Ectodermal cell (in vitro differentiated cells): ENCODE results near the gene KAZN.

ENCODE experiments used
- H3K27ac ChIP-seq: 2 replicates; pipeline ENCODE4 v1.7.0; 2013; ENCODE audit warnings: mild to moderate bottlenecking, low read depth, low read length; ENCODE audit not compliant: insufficient read depth, poor library complexity, severe bottlenecking
- H3K27me3 ChIP-seq: 2 replicates; pipeline ENCODE4 v1.7.0; 2013; ENCODE audit warnings: mild to moderate bottlenecking, low read length; ENCODE audit not compliant: insufficient read depth, control insufficient read depth, poor library complexity, severe bottlenecking
- H3K36me3 ChIP-seq: one replicate; pipeline ENCODE4 v1.7.0; 2013; ENCODE audit warnings: low read length; ENCODE audit not compliant: control insufficient read depth, insufficient read depth
- H3K4me1 ChIP-seq: one replicate; pipeline ENCODE4 v1.7.0; 2013; ENCODE audit warnings: low read length; ENCODE audit not compliant: control insufficient read depth, insufficient read depth
- H3K4me3 ChIP-seq: 2 replicates; pipeline ENCODE4 v1.7.0; 2013; ENCODE audit warnings: low read depth, low read length, control low read depth; ENCODE audit not compliant: insufficient read depth
- H3K9me3 ChIP-seq: 2 replicates; pipeline ENCODE4 v1.7.0; 2013; ENCODE audit warnings: mild to moderate bottlenecking, low read length, moderate library complexity; ENCODE audit not compliant: control insufficient read depth
- WGBS, 2 experiments: methylation state at CpG; one replicate each; pipeline ENCODE4 v1.1.7; 2013; ENCODE audit warnings: missing lambda C conversion rate in 2 of 2; 5-methylcytosine and 5-hydroxymethylcytosine counted together

KAZN gene

DNA sequence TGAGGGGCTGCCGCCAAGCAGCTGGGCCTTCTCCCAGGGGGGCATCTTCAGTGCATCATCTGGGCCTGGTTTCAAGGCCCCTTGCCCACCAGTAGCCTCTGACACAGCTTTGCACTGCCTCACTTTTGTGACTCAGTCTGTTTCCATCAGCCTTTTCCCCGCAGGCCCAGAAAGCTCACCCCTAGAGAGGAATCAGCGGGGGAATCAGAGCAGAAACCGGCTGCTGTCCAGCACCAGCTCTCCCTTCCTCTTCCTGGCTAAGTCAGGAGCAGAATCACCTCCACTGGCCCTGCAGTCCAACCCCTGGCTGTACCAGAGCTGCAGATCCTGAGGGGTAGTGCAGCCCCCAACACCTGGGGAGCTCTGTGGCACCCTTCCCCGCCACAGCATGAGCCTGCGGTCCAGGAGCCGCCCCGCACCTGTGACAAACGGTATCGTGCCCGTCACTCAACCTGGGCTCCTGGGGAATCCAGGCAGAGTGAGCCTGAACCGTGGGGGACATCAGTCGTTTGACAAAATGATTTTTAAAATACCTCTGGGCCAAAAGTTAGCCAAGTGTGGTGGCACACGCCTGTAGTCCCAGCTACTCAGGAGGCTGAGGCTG lies 471.8 kb downstream of the KAZN start:
- no peaks in the 10 kb centered on the region for H3K27me3 ChIP-seq
- no peaks in the 10 kb centered on the region for H3K9me3 ChIP-seq
- no peak overlapping the region for H3K4me3 ChIP-seq
- no peak overlapping the region for H3K27ac ChIP-seq
- no peaks in the 10 kb centered on the region for H3K36me3 ChIP-seq
- WGBS, 2 experiments: 90 to 92% methylated on average over 14 of the region's 14 CpGs
- no peaks in the 10 kb centered on the region for H3K4me1 ChIP-seq

DNA sequence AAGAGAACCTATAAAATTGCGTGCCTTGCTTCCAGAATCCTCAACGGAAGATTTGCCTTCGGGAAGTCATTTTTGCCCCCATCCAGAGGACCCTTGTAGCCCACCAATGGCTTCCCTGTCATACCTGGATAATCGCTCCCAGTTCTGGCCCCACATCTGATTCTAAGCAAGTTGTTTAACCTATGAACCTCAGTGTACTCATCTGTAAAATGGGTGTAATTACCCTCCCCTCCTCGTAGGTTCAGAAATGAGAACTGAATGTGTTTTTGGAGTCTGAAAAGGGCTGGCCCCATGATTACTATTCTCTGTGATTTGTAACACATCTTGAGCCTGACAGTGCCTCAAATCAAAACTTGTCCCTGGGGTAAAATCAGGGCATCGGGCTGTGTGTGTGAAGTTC lies 473.5 kb downstream of the KAZN start:
- H3K27me3 ChIP-seq: no peaks in the 10 kb centered on the region
- H3K9me3 ChIP-seq: no peaks in the 10 kb centered on the region
- no peak overlapping the region for H3K4me3 ChIP-seq
- no peaks in the 10 kb centered on the region for H3K36me3 ChIP-seq
- H3K4me1 ChIP-seq: no peaks in the 10 kb centered on the region
- WGBS, 2 experiments: 97 to 98% methylated on average over 6 of the region's 6 CpGs
- no peak overlapping the region for H3K27ac ChIP-seq

DNA sequence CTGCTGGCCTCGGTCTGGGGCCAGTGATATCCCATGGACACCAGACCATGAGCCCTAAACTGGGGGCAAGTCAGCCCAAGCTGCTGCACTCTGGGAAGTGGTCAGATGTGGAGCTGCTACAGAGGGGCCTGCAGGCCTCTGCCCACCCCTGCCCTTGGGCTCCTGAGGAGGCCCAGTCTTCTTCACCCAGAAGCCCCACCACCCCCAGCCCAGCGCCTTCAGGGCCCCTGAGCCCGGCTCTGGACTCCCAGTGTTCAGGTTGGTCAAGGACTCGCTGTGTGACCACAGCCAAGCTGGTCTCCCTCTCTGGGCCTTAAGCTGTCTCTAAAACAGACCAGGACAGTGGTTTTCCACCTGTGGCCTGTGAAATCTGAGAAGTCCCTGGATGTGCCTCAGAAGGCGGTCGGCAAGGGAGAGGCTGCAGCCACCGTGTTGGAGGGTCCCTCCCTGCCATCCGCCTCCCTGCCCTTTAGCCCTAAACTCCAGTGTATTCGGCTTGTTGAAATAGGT lies 475.4 kb downstream of the KAZN start:
- Histone ChIP-seq H3K27ac (no peak overlapping the region), H3K27me3 (no peaks in the 10 kb centered on the region), H3K36me3 (no peaks in the 10 kb centered on the region), H3K4me3 (no peak overlapping the region), H3K9me3 (no peaks in the 10 kb centered on the region), H3K4me1 (no peaks in the 10 kb centered on the region)
- WGBS, 2 experiments: 90 to 93% methylated on average over 9 of the region's 9 CpGs

DNA sequence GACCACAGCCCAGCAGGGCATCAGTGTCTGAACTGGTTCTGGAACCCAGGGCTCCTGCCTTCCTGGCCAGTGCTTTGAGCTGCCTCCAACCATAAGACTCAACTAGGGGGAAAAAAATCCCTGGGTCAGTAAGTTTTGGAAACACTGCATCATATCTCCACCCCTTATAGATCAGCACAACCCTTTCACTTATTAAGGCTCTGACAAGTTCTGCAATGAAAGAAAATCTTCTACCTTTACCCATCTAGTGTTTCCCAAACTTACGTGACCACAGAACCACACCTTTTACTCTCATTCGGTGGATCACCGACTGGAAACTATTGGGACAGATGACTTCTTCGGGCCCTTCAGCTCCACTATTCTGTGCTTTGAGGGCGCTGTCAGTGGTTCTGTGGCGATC lies 476.7 kb downstream of the KAZN start:
- no peaks in the 10 kb centered on the region for H3K36me3 ChIP-seq
- no peaks in the 10 kb centered on the region for H3K27me3 ChIP-seq
- 95 to 96% methylated on average over 6 of the region's 6 CpGs for WGBS, 2 experiments
- H3K9me3 ChIP-seq: no peaks in the 10 kb centered on the region
- no peaks in the 10 kb centered on the region for H3K4me1 ChIP-seq
- no peak overlapping the region for H3K4me3 ChIP-seq
- no peak overlapping the region for H3K27ac ChIP-seq

DNA sequence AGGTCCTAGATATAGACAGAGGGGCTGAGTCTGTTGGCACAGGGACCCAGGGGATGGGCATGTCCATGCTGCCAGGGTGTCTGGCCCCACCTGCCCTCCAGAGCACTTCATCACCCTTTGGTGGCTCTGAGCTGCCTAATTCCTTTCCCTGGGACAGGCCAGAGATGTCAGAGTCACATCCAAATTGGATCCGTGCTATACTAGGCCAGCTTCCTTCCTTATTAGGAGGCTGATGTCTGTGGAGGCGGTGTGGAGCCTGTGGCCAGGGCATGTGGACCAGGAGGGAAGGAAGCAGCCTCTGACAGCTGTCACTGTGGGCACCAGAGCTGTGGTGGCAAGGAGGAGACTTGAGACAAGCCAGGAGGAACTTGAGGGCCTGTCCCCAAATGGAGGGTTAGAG lies 477.3 kb downstream of the KAZN start:
- Histone ChIP-seq H3K9me3 (no peaks in the 10 kb centered on the region), H3K4me1 (no peaks in the 10 kb centered on the region), H3K4me3 (no peak overlapping the region), H3K27ac (no peak overlapping the region), H3K36me3 (no peaks in the 10 kb centered on the region), H3K27me3 (no peaks in the 10 kb centered on the region)
- WGBS, 2 experiments: 90 to 96% methylated on average over 2 of the region's 2 CpGs

DNA sequence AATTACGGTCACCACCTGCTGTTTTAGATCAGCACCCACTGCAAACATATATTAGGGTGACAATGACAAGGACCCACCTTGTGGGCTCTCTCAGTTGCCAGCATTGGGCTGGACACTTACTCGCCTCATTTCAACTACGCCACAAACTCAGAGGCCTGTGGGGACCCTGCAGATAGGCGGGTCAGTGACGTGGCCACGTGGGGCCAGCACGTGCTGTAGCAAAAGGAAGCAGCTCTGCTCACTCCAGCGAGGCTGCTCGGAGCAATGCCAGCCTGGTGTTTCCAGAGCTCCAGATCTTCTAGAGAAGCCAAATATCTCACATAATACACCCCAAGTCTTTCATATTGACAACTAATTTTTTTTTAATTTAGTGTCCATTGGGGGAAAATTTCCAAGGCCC lies 478.3 kb downstream of the KAZN start:
- Histone ChIP-seq H3K9me3 (no peaks in the 10 kb centered on the region), H3K4me3 (no peak overlapping the region), H3K4me1 (no peaks in the 10 kb centered on the region), H3K27ac (no peak overlapping the region), H3K36me3 (no peaks in the 10 kb centered on the region), H3K27me3 (no peaks in the 10 kb centered on the region)
- WGBS, 2 experiments: 93% methylated on average over 9 of the region's 9 CpGs

DNA sequence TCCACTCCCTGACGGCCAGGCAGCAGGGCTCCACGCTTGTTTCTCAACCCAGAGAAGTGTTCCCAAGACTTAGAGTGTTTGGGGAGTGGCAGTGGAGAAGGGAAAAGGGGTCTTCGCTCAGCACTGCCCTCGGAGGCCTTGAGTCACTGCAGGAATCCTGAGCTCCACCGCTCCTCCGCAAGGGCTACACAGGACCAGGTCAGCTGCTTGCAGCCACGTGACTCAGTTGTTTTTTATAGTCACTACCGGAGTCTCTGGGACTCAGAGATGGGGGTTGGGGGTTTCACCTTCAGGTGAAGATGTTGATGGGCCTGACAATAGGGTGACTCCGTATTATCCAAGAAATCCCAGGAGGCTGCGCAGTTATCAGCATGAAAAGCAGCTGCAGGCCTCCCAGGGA lies 478.9 kb downstream of the KAZN start:
- Histone ChIP-seq H3K4me1 (no peaks in the 10 kb centered on the region), H3K27me3 (no peaks in the 10 kb centered on the region), H3K4me3 (no peak overlapping the region), H3K9me3 (no peaks in the 10 kb centered on the region), H3K36me3 (no peaks in the 10 kb centered on the region), H3K27ac (no peak overlapping the region)
- 83 to 84% methylated on average over 10 of the region's 10 CpGs for WGBS, 2 experiments

DNA sequence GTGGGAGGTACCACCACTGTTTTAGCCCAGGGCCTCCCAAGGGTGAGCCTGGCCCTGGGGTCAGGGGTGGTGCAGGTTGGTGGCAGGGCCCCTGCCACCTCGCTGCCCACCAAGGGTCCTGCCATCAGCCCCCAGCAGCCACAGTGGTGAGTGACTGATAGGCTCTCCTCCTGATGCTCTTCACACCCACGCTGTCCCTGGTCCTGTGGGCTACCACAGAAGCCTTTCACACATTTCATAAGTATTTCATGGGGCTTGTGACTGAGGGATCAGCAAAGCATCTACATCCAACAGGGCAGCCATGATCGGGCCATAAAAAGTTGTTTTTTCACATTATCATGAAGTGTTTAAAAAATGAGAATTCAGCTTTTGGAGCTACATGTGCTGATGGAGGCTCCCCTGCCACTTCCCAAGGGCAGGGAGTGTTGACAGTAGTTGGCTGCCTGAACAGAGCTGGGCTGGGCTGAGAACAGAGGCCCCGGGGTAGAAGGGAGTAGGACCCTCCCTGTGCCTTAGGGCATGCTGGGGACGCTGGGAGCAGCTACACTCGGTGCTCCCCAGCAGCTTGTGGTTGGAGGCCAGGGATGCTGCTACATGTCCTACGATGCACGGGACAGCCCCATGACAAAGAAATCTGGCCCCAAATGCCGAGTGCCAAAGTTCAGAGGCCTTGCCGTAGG lies 482.0 kb downstream of the KAZN start:
- Histone ChIP-seq H3K9me3 (no peaks in the 10 kb centered on the region), H3K27ac (no peak overlapping the region), H3K4me3 (no peak overlapping the region), H3K27me3 (no peaks in the 10 kb centered on the region), H3K4me1 (no peaks in the 10 kb centered on the region), H3K36me3 (no peaks in the 10 kb centered on the region)
- WGBS, 2 experiments: 88 to 92% methylated on average over 10 of the region's 10 CpGs

DNA sequence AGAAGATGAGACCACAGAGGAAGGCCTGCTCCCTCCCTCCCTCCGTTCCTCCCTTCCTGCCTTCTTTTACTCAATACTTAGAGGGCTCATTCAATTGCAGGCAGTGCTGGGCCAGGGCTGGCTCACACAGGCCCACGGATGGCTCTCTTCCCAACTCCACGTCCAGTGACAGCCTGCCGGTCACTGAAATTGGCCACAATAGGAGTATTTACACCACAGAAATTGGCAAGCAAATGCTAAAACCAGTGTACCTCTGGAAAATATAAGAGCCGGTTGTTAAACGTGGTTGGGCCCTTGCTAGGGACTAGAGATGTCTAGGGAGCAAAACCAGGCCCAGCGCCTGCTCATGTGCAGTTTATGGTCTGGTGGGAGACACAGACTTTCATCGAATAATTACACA lies 482.6 kb downstream of the KAZN start:
- H3K9me3 ChIP-seq: no peaks in the 10 kb centered on the region
- no peak overlapping the region for H3K4me3 ChIP-seq
- no peaks in the 10 kb centered on the region for H3K27me3 ChIP-seq
- H3K27ac ChIP-seq: no peak overlapping the region
- no peaks in the 10 kb centered on the region for H3K36me3 ChIP-seq
- 88 to 91% methylated on average over 8 of the region's 8 CpGs for WGBS, 2 experiments
- H3K4me1 ChIP-seq: no peaks in the 10 kb centered on the region

DNA sequence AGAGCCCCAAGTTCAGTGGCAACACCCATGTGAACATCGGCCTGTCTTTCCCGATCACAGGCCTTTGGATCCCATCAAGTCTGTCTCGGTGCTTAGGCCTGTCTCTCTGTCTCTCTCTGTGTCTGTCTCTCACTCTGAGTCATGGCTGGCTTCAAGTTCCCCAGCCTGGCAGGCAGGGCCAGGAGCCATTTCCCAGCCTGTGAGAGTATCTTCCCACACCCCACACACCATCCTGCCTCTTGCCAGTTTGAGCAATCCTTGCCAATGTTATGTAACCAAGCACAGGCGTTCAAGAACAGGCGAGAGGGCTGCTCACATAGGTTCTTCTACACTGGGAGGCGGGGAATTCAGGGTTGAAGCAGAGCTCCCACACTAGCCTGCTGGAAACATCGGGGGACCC lies 485.1 kb downstream of the KAZN start:
- 93% methylated on average over 7 of the region's 7 CpGs for WGBS, 2 experiments
- H3K27me3 ChIP-seq: no peaks in the 10 kb centered on the region

More for the DNA sequence above, 485.1 kb downstream of the KAZN start:
- Histone ChIP-seq H3K4me1 (no peaks in the 10 kb centered on the region), H3K9me3 (no peaks in the 10 kb centered on the region), H3K4me3 (no peak overlapping the region), H3K27ac (no peak overlapping the region), H3K36me3 (no peaks in the 10 kb centered on the region)
